HL-60 (cell line): ENCODE data around the gene CDC42EP1.

Experiments used
- DNase-seq, 2 experiments: peaks; one replicate each; pipeline ENCODE4 v3.0.0-alpha.2; 2010 to 2020; ENCODE audit warnings: low read depth in 1 of 2, low spot score in 1 of 2
- H3K27ac ChIP-seq: fragments of 250-450 bp; sonication (Bioruptor Pico); replicated peaks from 2 replicates; pipeline ENCODE4 v1.5.1; 2020; ENCODE audit warnings: mild to moderate bottlenecking, moderate library complexity
- H3K27me3 ChIP-seq: fragments of 250-450 bp; sonication (Bioruptor Pico); 2 replicates; pipeline ENCODE4 v1.5.1; 2021; ENCODE audit warnings: mild to moderate bottlenecking, moderate library complexity; ENCODE audit not compliant: insufficient read depth, poor library complexity, severe bottlenecking
- H3K4me3 ChIP-seq: replicated peaks from 2 replicates; pipeline ENCODE4 v1.5.1; 2011; ENCODE audit warnings: mild to moderate bottlenecking, control low read depth, low read length; ENCODE audit not compliant: insufficient read depth
- CTCF ChIP-seq: IDR thresholded peaks from one replicate; pipeline ENCODE4 v1.5.1; 2011; ENCODE audit warnings: low read length, control low read depth, inconsistent platforms; ENCODE audit not compliant: insufficient read depth
- GABPA ChIP-seq: IDR thresholded peaks from 2 replicates; pipeline ENCODE4 v1.6.1; 2012; ENCODE audit warnings: low read depth
- POLR2AphosphoS5 ChIP-seq: IDR thresholded peaks from 2 replicates; pipeline ENCODE4 v1.6.1; 2012; ENCODE audit warnings: low read depth
- REST ChIP-seq: IDR thresholded peaks from 2 replicates; pipeline ENCODE4 v1.6.1; 2012; ENCODE audit warnings: low read depth; ENCODE audit not compliant: insufficient replicate concordance
- SPI1 ChIP-seq: IDR thresholded peaks from 2 replicates; pipeline ENCODE4 v1.6.1; 2012; ENCODE audit warnings: low read depth, mild to moderate bottlenecking, borderline replicate concordance

Gene CDC42EP1

GRCh38 chr22:37557321-37558001 is 2.8 kb upstream of the CDC42EP1 start:
- Histone ChIP-seq H3K27me3 (peaks cover 52% of the 10 kb centered on the region), H3K4me3 (no peak overlapping the region), H3K27ac (no peak overlapping the region)
- no peak for DNase-seq
- TF ChIP-seq GABPA (no peak), CTCF (no peak), SPI1 (no peak), REST (no peak), POLR2AphosphoS5 (no peak)

- peaks cover 56% of the 10 kb centered on the region for H3K27me3 ChIP-seq
- TF ChIP-seq SPI1 (no peak), CTCF (no peak), GABPA (no peak), POLR2AphosphoS5 (no peak), REST (no peak)
- no peak overlapping the region for H3K4me3 ChIP-seq
- H3K27ac ChIP-seq: no peak overlapping the region
- no peak for DNase-seq
These were observed 1.5 kb upstream of the CDC42EP1 start for GRCh38 chr22:37558815-37559214.

- TF ChIP-seq SPI1: no peak
- no peak for TF ChIP-seq REST
- TF ChIP-seq POLR2AphosphoS5: no peak
- TF ChIP-seq GABPA: no peak
- no peak for TF ChIP-seq CTCF
- Histone ChIP-seq H3K4me3 (no peak overlapping the region), H3K27ac (no peak overlapping the region), H3K27me3 (peaks cover 57% of the 10 kb centered on the region)
- no peak for DNase-seq
These were observed 769 bp upstream of the CDC42EP1 start for GRCh38 chr22:37559521-37559900.
